IPS-NIHi7 (cell line): ENCODE measurements around the gene SEC14L5.

Source experiments
- DNase-seq: peaks from one replicate; pipeline ENCODE4 v3.0.0; 2012; ENCODE audit warnings: mixed read lengths; ENCODE audit errors: extremely low spot score

The SEC14L5 gene

GRCh38 chr16:5011637-5012036 is 53.5 kb downstream of the SEC14L5 start:
- no peak for DNase-seq

- DNase-seq, result no peak
Measured at GRCh38 chr16:5012887-5013286, 54.8 kb downstream of the SEC14L5 start.

GRCh38 chr16:5015351-5015750 is 57.2 kb downstream of the SEC14L5 start:
- DNase-seq, result peak; percentile 39

- DNase-seq, result no peak
Measured at GRCh38 chr16:5015887-5016286, 57.8 kb downstream of the SEC14L5 start.

GRCh38 chr16:5016967-5017677 is 59.0 kb downstream of the SEC14L5 start:
- no peak for DNase-seq

- DNase-seq, result no peak
Measured at GRCh38 chr16:5017678-5017969, 59.5 kb downstream of the SEC14L5 start.

GRCh38 chr16:5018793-5019192 is 60.7 kb downstream of the SEC14L5 start:
- no peak for DNase-seq

DNA sequence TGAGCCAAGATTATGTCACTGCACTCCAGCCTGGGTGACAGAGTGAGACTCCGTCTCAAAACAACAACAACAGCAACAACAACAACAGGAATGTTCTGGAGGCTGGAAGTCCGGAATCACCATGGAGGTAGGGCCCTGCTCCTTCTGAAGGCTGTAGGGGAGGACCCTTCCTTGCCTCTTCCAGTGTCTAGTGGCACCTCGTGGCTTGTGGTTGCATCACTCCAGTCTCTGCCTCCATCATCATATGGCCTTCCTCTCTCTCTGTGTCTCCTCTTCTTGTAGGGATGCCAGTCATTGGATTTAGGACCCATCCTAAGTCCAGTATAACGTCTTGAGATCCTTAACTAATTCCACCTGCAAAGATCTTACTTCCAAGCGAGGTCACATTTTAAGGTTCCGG is 61.6 kb downstream of the SEC14L5 start:
- no peak for DNase-seq

- DNase-seq, result no peak
Measured at GRCh38 chr16:5020551-5020950, 62.4 kb downstream of the SEC14L5 start.

DNA sequence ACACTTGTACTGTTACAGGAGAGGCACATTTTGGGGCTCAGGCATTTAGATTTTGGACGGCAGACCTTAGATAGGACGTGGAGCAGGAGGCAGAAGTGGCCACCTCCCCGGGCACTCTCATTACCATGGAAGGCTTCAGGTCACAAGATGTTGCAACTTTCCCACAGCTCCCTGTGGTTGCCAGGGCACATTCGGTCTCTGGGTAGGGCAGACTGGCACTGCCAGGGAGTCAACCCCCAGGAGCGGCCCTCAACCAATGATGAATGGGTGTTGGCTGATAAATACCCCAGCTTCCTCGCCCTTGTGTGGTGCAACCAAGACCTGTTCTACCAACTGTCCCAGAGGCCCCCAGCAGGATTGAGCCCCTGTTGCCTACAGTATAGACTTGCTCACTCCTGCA is 64.4 kb downstream of the SEC14L5 start:
- DNase-seq, result no peak

DNA sequence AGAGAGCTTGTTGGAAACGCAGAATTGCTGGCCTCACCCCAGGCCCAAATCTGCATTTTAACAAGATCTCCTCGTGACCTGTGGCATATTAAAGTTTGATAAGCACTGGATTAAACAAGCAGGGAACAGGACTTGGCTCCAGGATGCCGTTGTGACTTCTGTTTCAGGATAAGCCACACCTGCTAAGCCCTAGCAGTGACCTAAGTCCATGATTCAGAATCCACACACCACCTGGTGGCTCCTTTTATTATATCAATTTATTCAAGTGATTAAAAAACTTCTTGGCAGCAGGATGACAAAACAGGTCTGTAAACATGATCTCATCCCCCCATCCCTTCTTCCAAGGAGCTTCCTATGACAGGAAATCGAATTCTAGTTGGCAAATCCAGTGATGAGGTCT is 66.5 kb downstream of the SEC14L5 start:
- DNase-seq, result no peak

DNA sequence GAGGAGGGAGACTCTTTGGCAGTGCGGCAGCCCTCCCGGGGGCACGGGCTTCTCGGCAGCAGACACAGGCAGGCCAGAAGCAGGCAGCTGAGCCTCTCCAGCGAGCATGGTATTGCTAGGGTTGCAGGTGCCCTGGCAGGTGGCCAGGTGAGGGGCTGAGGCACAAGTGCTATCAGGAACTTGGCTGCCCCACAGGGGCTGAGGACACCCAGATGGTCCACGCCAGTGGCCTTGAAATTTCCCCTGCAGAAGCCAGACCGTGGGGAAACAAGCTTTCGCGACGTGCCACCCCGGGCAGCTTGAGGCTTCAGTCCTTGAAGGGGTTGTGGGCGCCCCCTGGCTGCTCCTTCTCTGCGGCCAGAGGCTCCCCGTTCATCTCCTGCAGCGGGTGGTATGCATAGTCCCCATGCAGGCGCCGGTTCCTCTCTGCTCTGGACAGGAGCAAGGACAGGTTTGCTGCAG is 67.1 kb downstream of the SEC14L5 start:
- peak; percentile 91 for DNase-seq

DNA sequence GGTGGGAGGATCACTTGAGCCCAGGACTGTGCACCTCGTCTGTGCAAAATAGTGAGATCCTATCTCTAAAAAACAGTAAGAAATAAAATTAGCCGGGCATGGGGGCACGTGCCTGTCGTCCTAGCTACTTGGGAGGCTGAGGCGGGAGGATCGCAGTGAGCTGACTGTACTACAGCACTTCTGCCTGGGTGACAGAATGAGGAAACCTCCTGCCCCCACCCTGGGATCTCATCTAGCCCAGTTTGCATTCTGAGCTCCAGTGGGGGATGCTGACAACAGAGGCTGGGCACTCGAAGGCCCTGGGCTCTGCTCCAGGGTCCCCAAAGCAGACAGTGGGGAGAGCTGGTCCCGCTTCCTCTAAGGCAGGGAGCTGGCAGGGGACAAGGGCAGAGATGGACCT is 68.5 kb downstream of the SEC14L5 start:
- no peak for DNase-seq

DNA sequence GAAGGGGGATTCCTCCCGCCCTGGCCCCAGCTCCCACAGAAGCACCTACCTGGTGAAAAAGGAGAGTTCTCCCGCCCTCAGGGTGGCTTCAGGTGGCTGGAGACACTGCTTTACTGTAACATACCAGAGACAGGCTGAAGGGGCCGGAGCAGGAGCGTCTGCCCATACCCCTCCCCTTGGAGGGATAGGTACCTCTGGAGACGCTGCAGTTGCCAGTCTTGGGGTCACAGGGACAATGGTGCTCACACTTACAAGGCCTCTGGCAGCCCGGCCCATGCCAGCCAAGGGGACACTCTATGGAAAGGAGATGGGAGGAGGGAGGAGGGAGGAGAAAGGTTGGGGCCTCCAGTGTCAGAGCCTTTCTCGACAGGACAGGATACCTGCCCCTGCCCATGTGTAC is 69.0 kb downstream of the SEC14L5 start:
- no peak for DNase-seq

GRCh38 chr16:5027575-5028235 is 69.6 kb downstream of the SEC14L5 start:
- DNase-seq, result no peak

DNA sequence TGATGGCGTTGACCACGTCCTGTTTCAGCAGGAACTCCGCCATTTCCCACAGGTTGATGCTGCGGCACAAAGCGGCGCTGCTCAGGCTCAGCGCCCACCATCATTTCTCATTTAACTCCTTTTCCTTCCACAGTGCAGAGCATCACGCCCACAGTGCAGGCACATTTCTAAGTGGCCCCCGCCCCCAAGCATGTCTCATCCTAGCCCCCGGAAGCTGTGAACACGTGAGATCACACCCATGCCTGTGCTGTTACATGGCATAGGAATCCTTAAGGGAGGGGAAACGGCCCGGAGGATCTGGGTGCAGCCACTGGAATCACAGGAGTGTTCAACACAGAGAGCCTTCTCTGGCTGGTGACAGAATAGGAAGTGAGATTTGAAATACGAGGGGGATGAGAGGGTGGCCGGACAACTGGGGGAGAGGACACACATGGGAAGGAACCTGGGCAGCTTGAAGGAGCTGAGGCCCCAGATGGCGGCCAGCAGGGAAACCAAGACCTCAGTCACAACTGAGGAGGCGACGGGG is 70.9 kb downstream of the SEC14L5 start:
- no peak for DNase-seq

DNA sequence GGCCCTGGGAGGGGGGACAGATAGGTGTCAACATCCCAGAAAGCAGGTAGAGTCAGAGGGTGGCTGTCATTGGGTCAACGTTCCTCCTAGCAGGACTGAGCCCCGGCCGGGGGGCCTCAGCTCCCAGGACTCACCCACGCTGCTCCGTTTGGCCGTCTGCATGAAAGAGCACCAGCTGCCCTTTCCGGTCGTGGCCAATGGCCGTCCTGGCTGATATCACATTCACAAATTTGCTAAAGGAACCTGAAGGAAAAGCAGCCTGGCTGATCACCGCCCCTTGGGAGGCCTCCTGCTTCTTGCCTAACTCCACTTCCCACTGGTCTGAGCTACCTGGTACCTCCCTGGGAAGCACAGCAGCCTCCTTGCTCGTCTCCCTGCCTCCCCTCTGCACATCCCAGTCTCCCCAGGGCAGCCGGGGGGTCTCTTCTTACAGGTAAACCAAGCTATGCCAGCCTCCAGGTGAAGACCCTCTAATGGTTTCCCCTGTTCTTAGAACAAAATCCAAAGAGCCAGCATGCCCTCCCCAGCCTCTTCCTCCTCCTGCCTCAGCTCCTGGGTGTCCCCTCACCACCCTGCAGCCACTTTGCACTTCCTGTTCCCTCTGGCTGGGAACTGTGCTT is 72.2 kb downstream of the SEC14L5 start:
- no peak for DNase-seq

- DNase-seq, result no peak
Measured at GRCh38 chr16:5031601-5032000, 73.5 kb downstream of the SEC14L5 start.

DNA sequence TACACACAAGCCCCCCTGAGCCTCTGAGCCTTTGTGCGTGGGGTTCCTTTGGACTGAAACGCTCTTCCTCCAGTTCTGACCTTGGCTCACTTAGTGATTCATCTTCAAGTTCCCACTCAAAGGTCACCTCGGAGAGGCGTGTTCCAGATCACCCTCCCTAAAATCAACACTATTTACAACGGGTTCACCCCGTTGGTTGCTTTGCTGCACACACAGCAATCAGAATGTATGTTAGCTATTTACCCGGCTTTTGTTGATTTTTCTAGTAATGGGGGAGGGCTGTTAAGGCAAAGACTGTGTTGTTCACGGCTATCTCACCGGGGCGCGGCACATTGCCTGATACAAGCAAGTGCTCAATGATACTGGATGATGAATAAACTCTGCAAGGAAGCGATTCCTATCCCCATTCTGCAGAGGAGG is 74.6 kb downstream of the SEC14L5 start:
- DNase-seq, result no peak

DNA sequence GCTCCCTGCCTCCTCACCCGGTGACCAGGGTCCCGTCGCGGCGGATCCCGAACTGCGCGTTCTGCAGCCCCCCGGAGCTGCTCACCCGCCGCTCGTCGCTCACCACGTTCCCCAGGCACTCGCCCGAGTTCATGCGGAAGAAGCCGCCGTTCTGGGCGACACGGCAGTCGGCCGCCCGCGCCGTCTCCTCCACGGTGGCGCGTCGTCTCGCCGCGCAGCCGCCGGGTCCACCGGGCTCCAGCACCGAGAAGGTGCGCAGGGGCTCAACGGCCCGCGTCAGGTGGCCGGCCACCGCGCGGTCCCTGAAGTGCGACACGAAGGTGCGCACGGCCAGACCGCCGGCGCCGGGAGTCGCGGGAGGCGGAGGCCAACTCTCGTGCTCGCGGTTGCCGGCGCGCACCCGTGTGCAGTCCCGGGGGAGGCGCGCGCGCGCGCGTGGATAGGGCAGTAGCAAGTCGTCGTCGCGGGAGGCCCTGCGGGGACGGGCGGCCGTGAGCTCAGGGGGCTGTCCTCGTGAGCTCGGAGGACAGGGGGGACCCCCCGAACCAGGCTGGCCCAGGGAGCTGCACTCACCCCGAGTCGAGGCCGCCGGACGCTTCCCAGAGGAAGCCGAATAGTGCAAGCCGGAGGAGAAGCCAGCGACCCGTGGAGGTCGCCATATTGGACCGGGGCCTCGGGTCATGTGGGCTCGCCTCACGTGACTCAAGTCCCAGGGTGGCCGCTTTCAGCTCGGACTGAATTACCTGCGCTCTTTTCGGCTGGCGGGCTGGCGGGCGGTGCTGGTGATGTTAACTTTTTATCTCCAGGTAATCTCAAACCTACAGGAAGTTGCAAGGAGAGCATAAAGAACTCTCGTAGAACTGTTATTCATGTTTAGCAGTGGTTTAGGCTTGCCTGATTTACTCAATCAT is 75.4 kb downstream of the SEC14L5 start, which contains the start of gene NAGPA:
Gene NAGPA, minus strand, starts transcription at position 680 of the 911 bp plus-strand sequence. Its CDS starts 21 bp downstream, at position 659.
- DNase-seq, result peak; percentile 95

GRCh38 chr16:5034167-5034523 is 76.0 kb downstream of the SEC14L5 start:
- no peak for DNase-seq

DNA sequence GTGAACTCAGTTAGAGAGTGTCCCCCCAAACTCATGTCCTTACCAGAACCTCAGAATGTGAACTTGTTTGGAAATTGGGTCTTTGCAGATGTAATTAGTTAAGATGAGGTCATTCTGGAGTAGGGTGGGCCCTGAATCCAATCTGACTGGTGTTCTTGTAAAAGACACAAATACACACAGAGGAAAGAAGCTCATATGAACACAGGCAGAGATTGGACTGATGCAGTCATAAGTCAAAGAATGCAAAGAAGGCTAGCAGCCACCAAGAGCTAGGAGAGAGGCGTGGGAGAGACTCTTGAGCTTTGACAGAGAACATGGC is 77.7 kb downstream of the SEC14L5 start:
- DNase-seq, result no peak
